ENCODE results near the gene SLC35A4. TPM values are rescaled to one million over a fixed set of nuclear protein-coding genes. Genes with fewer than 3 reads are reported as not detected.

The SLC35A4 gene
- total and polyA plus RNA-seq, 2 of the 13 experiments (the other 11 are each of a cell fraction or from before 2014, with no cell fraction given), result 0.71 to 4.0 TPM

GRCh38 chr5:140607031-140607430 is 42.4 kb downstream of the SLC35A4 start (continued):
- TF ChIP-seq DMTF1 (CRISPR knock-in tag; IDR thresholded peaks at IDR 0.05) (no peak), RAD51 (IDR thresholded peaks at IDR 0.05; ENCODE audit: borderline replicate concordance) (no peak), NFRKB (IDR thresholded peaks at IDR 0.05) (no peak), RERE (CRISPR knock-in tag; IDR thresholded peaks at IDR 0.05; ENCODE audit: low read depth) (peak; percentile 62), PHB2 (IDR thresholded peaks at IDR 0.05; ENCODE audit: partially characterized antibody) (no peak), PRDM10 (CRISPR knock-in tag; IDR thresholded peaks at IDR 0.05; ENCODE audit: low read depth) (no peak), ONECUT2 (CRISPR knock-in tag; IDR thresholded peaks at IDR 0.05) (no peak), ZNF646 (CRISPR knock-in tag; IDR thresholded peaks at IDR 0.05) (no peak), GPN1 (CRISPR knock-in tag; IDR thresholded peaks at IDR 0.05; ENCODE audit: borderline replicate concordance) (no peak), ZNF224 (CRISPR knock-in tag; IDR thresholded peaks at IDR 0.05) (no peak), ELF3 (CRISPR knock-in tag; IDR thresholded peaks at IDR 0.05) (0 out of 2 replicates have a peak, but pooled peaks have one; percentile 37)

Measured in HepG2 (cell line).